Smooth muscle cell (in vitro differentiated cells): ENCODE results near the gene COX4I1. TPM values are rescaled to one million over a fixed set of nuclear protein-coding genes. Genes with fewer than 3 reads are reported as not detected.

Experiments used
- DNase-seq: peaks from one replicate; lab custom pipeline; 2025; ENCODE audit not compliant: unreplicated experiment; lab: John Stamatoyannopoulos, UW
- H2AFZ ChIP-seq: fragments of 200-600 bp; sonication (generic); 2 replicates; pipeline ENCODE4 v1.6.0; 2016; ENCODE audit warnings: antibody characterized with exemption, low read depth, mild to moderate bottlenecking
- H3F3A ChIP-seq: fragments of 200-600 bp; sonication (generic); 2 replicates; pipeline ENCODE4 v1.6.0; 2017; ENCODE audit warnings: antibody characterized with exemption, low read depth
- H3K27ac ChIP-seq: fragments of 200-600 bp; sonication (generic); 2 replicates; pipeline ENCODE4 v1.5.1; 2016; ENCODE audit warnings: low read depth, mild to moderate bottlenecking
- H3K27me3 ChIP-seq: fragments of 200-600 bp; sonication (generic); 2 replicates; pipeline ENCODE4 v1.6.1; 2016; ENCODE audit warnings: low read depth, mild to moderate bottlenecking
- H3K36me3 ChIP-seq: fragments of 200-600 bp; sonication (generic); 2 replicates; pipeline ENCODE4 v1.5.1; 2016; ENCODE audit warnings: low read depth
- H3K4me1 ChIP-seq: fragments of 200-600 bp; sonication (generic); 2 replicates; pipeline ENCODE4 v1.5.1; 2016; ENCODE audit warnings: low read depth
- H3K4me2 ChIP-seq: fragments of 200-600 bp; sonication (generic); 2 replicates; pipeline ENCODE4 v1.6.0; 2016; ENCODE audit warnings: mild to moderate bottlenecking
- H3K4me3 ChIP-seq: fragments of 200-600 bp; sonication (generic); 2 replicates; pipeline ENCODE4 v1.5.1; 2016; ENCODE audit warnings: mild to moderate bottlenecking
- H3K79me2 ChIP-seq: fragments of 200-600 bp; sonication (generic); 2 replicates; pipeline ENCODE4 v1.6.0; 2016; ENCODE audit warnings: low read depth, mild to moderate bottlenecking
- H3K9ac ChIP-seq: fragments of 200-600 bp; sonication (generic); 2 replicates; pipeline ENCODE4 v1.6.0; 2016; ENCODE audit warnings: low read depth
- H3K9me3 ChIP-seq: fragments of 200-600 bp; sonication (generic); replicated peaks from 2 replicates; pipeline ENCODE4 v1.5.1; 2016; ENCODE audit warnings: low read depth
- H4K20me1 ChIP-seq: fragments of 200-600 bp; sonication (generic); 2 replicates; pipeline ENCODE4 v1.6.0; 2016; ENCODE audit warnings: low read depth
- WGBS: methylation state at CpG from one replicate; pipeline ENCODE4 v1.1.7; 2016; ENCODE audit warnings: low lambda C conversion rate; 5-methylcytosine and 5-hydroxymethylcytosine counted together
- polyA plus RNA-seq: library from polyadenylated mRNA; unstranded; fragments of >200 nt; fragmentation: Nextera tagmentation; extraction: Ambion mirVana; gene quantifications from 2 replicates; pipeline ENCODE4 v1.2.1, GENCODE V29; 2016
- total RNA-seq: library from RNA; depleted of rRNA; stranded (reverse); fragments of >200 nt; gene quantifications from 2 replicates; pipeline ENCODE4 v1.2.3, GENCODE V29; 2014
- TF ChIP-seq, protein P1 (sequence below): fragments of 200-600 bp; sonication (generic); IDR thresholded peaks from 2 replicates; pipeline ENCODE4 v1.5.1; 2017; ENCODE audit warnings: borderline replicate concordance, mild to moderate bottlenecking, antibody characterized with exemption; ENCODE audit not compliant: insufficient read depth, poor library complexity, severe bottlenecking

COX4I1 gene
- total and polyA plus RNA-seq, 2 experiments from 2014 or later: 342 to 612 TPM

- Histone ChIP-seq H3K4me2 (no peak overlapping the region), H3K9ac (no peak overlapping the region), H3K27ac (no peak overlapping the region), H2AFZ (no peak overlapping the region), H3K79me2 (no peaks in the 10 kb centered on the region), H4K20me1 (no peaks in the 10 kb centered on the region), H3K9me3 (no peaks in the 10 kb centered on the region), H3K27me3 (no peaks in the 10 kb centered on the region), H3K4me3 (no peak overlapping the region), H3K4me1 (no peaks in the 10 kb centered on the region), H3F3A (no peaks in the 10 kb centered on the region), H3K36me3 (no peaks in the 10 kb centered on the region)
- 96% methylated on average over 6 of the region's 6 CpGs for WGBS
- no peak for DNase-seq
- TF ChIP-seq, protein P1, sequence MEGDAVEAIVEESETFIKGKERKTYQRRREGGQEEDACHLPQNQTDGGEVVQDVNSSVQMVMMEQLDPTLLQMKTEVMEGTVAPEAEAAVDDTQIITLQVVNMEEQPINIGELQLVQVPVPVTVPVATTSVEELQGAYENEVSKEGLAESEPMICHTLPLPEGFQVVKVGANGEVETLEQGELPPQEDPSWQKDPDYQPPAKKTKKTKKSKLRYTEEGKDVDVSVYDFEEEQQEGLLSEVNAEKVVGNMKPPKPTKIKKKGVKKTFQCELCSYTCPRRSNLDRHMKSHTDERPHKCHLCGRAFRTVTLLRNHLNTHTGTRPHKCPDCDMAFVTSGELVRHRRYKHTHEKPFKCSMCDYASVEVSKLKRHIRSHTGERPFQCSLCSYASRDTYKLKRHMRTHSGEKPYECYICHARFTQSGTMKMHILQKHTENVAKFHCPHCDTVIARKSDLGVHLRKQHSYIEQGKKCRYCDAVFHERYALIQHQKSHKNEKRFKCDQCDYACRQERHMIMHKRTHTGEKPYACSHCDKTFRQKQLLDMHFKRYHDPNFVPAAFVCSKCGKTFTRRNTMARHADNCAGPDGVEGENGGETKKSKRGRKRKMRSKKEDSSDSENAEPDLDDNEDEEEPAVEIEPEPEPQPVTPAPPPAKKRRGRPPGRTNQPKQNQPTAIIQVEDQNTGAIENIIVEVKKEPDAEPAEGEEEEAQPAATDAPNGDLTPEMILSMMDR: no peak
Measured at GRCh38 chr16:85773044-85773443, 26.5 kb upstream of the COX4I1 start.

DNA sequence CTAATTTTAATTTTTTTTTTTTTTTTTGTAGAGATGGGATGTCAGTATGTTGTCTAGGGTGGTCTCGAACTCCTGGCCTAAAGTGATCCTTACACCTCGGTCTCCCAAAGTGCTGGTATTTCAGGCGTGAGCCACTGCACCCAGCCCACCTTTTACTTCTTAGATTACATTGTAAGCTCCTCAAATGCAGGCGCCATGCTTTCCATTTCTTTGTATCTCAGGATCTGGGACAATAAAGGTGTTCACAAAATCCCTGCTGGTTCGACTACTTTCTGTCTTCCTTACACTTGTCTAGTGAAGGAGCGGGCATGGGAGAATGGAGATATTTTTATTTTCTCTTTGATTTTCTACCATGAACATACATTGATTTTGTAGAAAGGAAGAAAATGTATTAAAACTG, 25.4 kb upstream of the COX4I1 start:
- TF ChIP-seq, protein P1: no peak
- H3K4me1 ChIP-seq: no peaks in the 10 kb centered on the region
- H3K4me3 ChIP-seq: no peak overlapping the region
- H3F3A ChIP-seq: no peaks in the 10 kb centered on the region
- H3K36me3 ChIP-seq: peaks cover 4% of the 10 kb centered on the region
- H3K27me3 ChIP-seq: no peaks in the 10 kb centered on the region
- H4K20me1 ChIP-seq: peaks cover 8% of the 10 kb centered on the region
- H2AFZ ChIP-seq: no peak overlapping the region
- no peak overlapping the region for H3K9ac ChIP-seq
- H3K27ac ChIP-seq: no peak overlapping the region
- 82% methylated on average over 6 of the region's 6 CpGs for WGBS
- DNase-seq: no peak
- H3K79me2 ChIP-seq: no peaks in the 10 kb centered on the region
- H3K9me3 ChIP-seq: no peaks in the 10 kb centered on the region
- no peak overlapping the region for H3K4me2 ChIP-seq

GRCh38 chr16:85774811-85775210, 24.7 kb upstream of the COX4I1 start:
- no peak for DNase-seq
- Histone ChIP-seq H3K4me3 (no peak overlapping the region), H3K4me2 (no peak overlapping the region), H3K4me1 (no peaks in the 10 kb centered on the region), H3K27ac (no peak overlapping the region), H3F3A (no peaks in the 10 kb centered on the region), H3K79me2 (no peaks in the 10 kb centered on the region), H3K36me3 (peaks cover 4% of the 10 kb centered on the region), H4K20me1 (peaks cover 8% of the 10 kb centered on the region), H3K27me3 (no peaks in the 10 kb centered on the region), H3K9me3 (no peaks in the 10 kb centered on the region), H3K9ac (no peak overlapping the region), H2AFZ (no peak overlapping the region)
- TF ChIP-seq, protein P1: no peak
- 88% methylated on average over 8 of the region's 8 CpGs for WGBS

GRCh38 chr16:85777583-85778310, 21.7 kb upstream of the COX4I1 start:
- Histone ChIP-seq H3K4me2 (no peak overlapping the region), H3K79me2 (peaks cover 3% of the 10 kb centered on the region), H3K36me3 (peaks cover 4% of the 10 kb centered on the region), H3K4me1 (no peaks in the 10 kb centered on the region), H3F3A (no peaks in the 10 kb centered on the region), H2AFZ (no peak overlapping the region), H3K27me3 (no peaks in the 10 kb centered on the region), H3K9me3 (no peaks in the 10 kb centered on the region), H3K9ac (no peak overlapping the region), H3K4me3 (no peak overlapping the region), H3K27ac (no peak overlapping the region), H4K20me1 (peaks cover 28% of the 10 kb centered on the region)
- no peak for DNase-seq
- TF ChIP-seq, protein P1: no peak
- 78% methylated on average over 4 of the region's 4 CpGs for WGBS
